HUES48 (cell line): ENCODE data around the gene PHLPP2.
A peak's percentile ranks its signal among the peaks of the same experiment; 100 is the strongest.
"Not testable (repeated sequence)": the region's sequence is repeated elsewhere in the genome, so short reads cannot be mapped to it uniquely, and the experiment has no call there.

Experiments used
- H3K27ac ChIP-seq: one replicate; pipeline ENCODE4 v1.7.0; 2013; ENCODE audit warnings: low read depth, low read length, inconsistent platforms
- H3K27me3 ChIP-seq: 2 replicates; pipeline ENCODE4 v1.6.1; 2013; ENCODE audit warnings: mild to moderate bottlenecking, low read length; ENCODE audit not compliant: control insufficient read depth, insufficient read depth
- H3K36me3 ChIP-seq: 2 replicates; pipeline ENCODE4 v1.6.1; 2013; ENCODE audit warnings: low read length; ENCODE audit not compliant: control insufficient read depth, insufficient read depth
- H3K4me1 ChIP-seq: 2 replicates; pipeline ENCODE4 v1.6.1; 2013; ENCODE audit warnings: mild to moderate bottlenecking, low read length; ENCODE audit not compliant: control insufficient read depth, insufficient read depth
- H3K4me3 ChIP-seq: 2 replicates; pipeline ENCODE4 v1.5.1; 2013; ENCODE audit warnings: mild to moderate bottlenecking, low read depth, low read length
- H3K9ac ChIP-seq: 2 replicates; pipeline ENCODE4 v1.6.1; 2013; ENCODE audit warnings: mild to moderate bottlenecking, low read depth, low read length, moderate library complexity
- H3K9me3 ChIP-seq: 2 replicates; pipeline ENCODE4 v1.6.1; 2013; ENCODE audit warnings: low read length; ENCODE audit not compliant: control insufficient read depth, insufficient read depth

The PHLPP2 gene

GRCh38 chr16:71623597-71623996 is 100.9 kb downstream of the PHLPP2 start:
- Histone ChIP-seq H3K27me3 (no peaks in the 10 kb centered on the region), H3K9me3 (no peaks in the 10 kb centered on the region), H3K4me3 (no peak overlapping the region), H3K27ac (no peak overlapping the region), H3K36me3 (peaks cover 2% of the 10 kb centered on the region; the same call in 1 of the 2 replicates), H3K9ac (no peak overlapping the region), H3K4me1 (peaks cover 5% of the 10 kb centered on the region; the same call in 1 of the 2 replicates)

- no peak overlapping the region for H3K27ac ChIP-seq
Observed at GRCh38 chr16:71622088-71622487, 102.4 kb downstream of the PHLPP2 start.

GRCh38 chr16:71618429-71618828 is 106.1 kb downstream of the PHLPP2 start:
- no peak overlapping the region for H3K9ac ChIP-seq
- H3K9me3 ChIP-seq: no peaks in the 10 kb centered on the region
- no peak overlapping the region for H3K4me3 ChIP-seq
- H3K36me3 ChIP-seq: no peaks in the 10 kb centered on the region
- no peaks in the 10 kb centered on the region for H3K27me3 ChIP-seq
- H3K27ac ChIP-seq: no peak overlapping the region
- H3K4me1 ChIP-seq: no peaks in the 10 kb centered on the region

More at GRCh38 chr16:71622088-71622487, 102.4 kb downstream of the PHLPP2 start:
- Histone ChIP-seq H3K36me3 (no peaks in the 10 kb centered on the region), H3K9me3 (no peaks in the 10 kb centered on the region), H3K27me3 (no peaks in the 10 kb centered on the region), H3K9ac (no peak overlapping the region), H3K4me1 (no peaks in the 10 kb centered on the region), H3K4me3 (no peak overlapping the region)

- H3K27me3 ChIP-seq, H3K4me3 ChIP-seq, H3K9ac ChIP-seq, H3K36me3 ChIP-seq, H3K27ac ChIP-seq, H3K9me3 ChIP-seq: not testable (repeated sequence)
- peaks cover 10% of the 10 kb centered on the region; the same call in 1 of the 2 replicates for H3K4me1 ChIP-seq
Observed at GRCh38 chr16:71614956-71615355, 109.5 kb downstream of the PHLPP2 start.

- no peaks in the 10 kb centered on the region for H3K27me3 ChIP-seq
- no peak overlapping the region for H3K9ac ChIP-seq
- H3K36me3 ChIP-seq: no peaks in the 10 kb centered on the region
- H3K9me3 ChIP-seq: no peaks in the 10 kb centered on the region
- peaks cover 10% of the 10 kb centered on the region; the same call in 1 of the 2 replicates for H3K4me1 ChIP-seq
- H3K4me3 ChIP-seq: peak overlapping the region; percentile 37
- no peak overlapping the region for H3K27ac ChIP-seq
Observed at GRCh38 chr16:71610936-71611871, 113.3 kb downstream of the PHLPP2 start.

- H3K27me3 ChIP-seq: no peaks in the 10 kb centered on the region
- H3K4me1 ChIP-seq: peaks cover 10% of the 10 kb centered on the region; the same call in 1 of the 2 replicates
- H3K9me3 ChIP-seq: no peaks in the 10 kb centered on the region
- H3K27ac ChIP-seq: no peak overlapping the region
- no peaks in the 10 kb centered on the region for H3K36me3 ChIP-seq
- H3K9ac ChIP-seq: no peak overlapping the region
- H3K4me3 ChIP-seq: no peak overlapping the region
Observed at GRCh38 chr16:71610447-71610846, 114.1 kb downstream of the PHLPP2 start.

GRCh38 chr16:71609066-71609465 is 115.4 kb downstream of the PHLPP2 start:
- Histone ChIP-seq H3K27ac (no peak overlapping the region), H3K9me3 (no peaks in the 10 kb centered on the region)

GRCh38 chr16:71600822-71601221 is 123.7 kb downstream of the PHLPP2 start:
- Histone ChIP-seq H3K27me3 (no peaks in the 10 kb centered on the region), H3K9me3 (no peaks in the 10 kb centered on the region), H3K27ac (no peak overlapping the region), H3K9ac (no peak overlapping the region), H3K4me1 (no peaks in the 10 kb centered on the region), H3K36me3 (no peaks in the 10 kb centered on the region), H3K4me3 (no peak overlapping the region)

More at GRCh38 chr16:71609066-71609465, 115.4 kb downstream of the PHLPP2 start:
- Histone ChIP-seq H3K9ac (no peak overlapping the region), H3K36me3 (no peaks in the 10 kb centered on the region), H3K4me3 (no peak overlapping the region), H3K4me1 (peaks cover 10% of the 10 kb centered on the region; the same call in 1 of the 2 replicates), H3K27me3 (no peaks in the 10 kb centered on the region)

- not testable (repeated sequence) for H3K9ac ChIP-seq, H3K36me3 ChIP-seq, H3K4me1 ChIP-seq, H3K9me3 ChIP-seq, H3K4me3 ChIP-seq, H3K27me3 ChIP-seq, H3K27ac ChIP-seq
Observed at GRCh38 chr16:71598426-71598825, 126.1 kb downstream of the PHLPP2 start.

- H3K9ac ChIP-seq, H3K9me3 ChIP-seq, H3K4me3 ChIP-seq, H3K4me1 ChIP-seq, H3K27ac ChIP-seq, H3K27me3 ChIP-seq, H3K36me3 ChIP-seq: not testable (repeated sequence)
Observed at GRCh38 chr16:71595340-71595826, 129.1 kb downstream of the PHLPP2 start.
